Progenitor cell of endocrine pancreas (in vitro differentiated cells): ENCODE data around the gene ACACB. TPM values are rescaled to one million over a fixed set of nuclear protein-coding genes. Genes with fewer than 3 reads are reported as not detected.
A peak's percentile ranks its signal among the peaks of the same experiment; 100 is the strongest.

Source experiments
- DNase-seq: peaks from one replicate; pipeline ENCODE4 v3.0.0; 2021; ENCODE audit warnings: low spot score; ENCODE audit not compliant: unreplicated experiment
- H3K27ac Mint-ChIP-seq: 2 replicates; pipeline ENCODE4 v1.8.0; 2021; ENCODE audit warnings: mild to moderate bottlenecking, moderate library complexity, mixed read lengths
- H3K27me3 Mint-ChIP-seq: 2 replicates; pipeline ENCODE4 v1.8.0; 2021; ENCODE audit warnings: mixed read lengths
- H3K36me3 Mint-ChIP-seq: 2 replicates; pipeline ENCODE4 v1.8.0; 2022; ENCODE audit warnings: mixed read lengths; ENCODE audit not compliant: insufficient read depth
- H3K4me1 Mint-ChIP-seq: 2 replicates; pipeline ENCODE4 v1.8.0; 2021; ENCODE audit warnings: low read depth, mixed read lengths
- H3K4me3 Mint-ChIP-seq: 2 replicates; pipeline ENCODE4 v1.8.0; 2021; ENCODE audit warnings: low read depth, mild to moderate bottlenecking, moderate library complexity, mixed read lengths
- H3K9me3 Mint-ChIP-seq: 2 replicates; pipeline ENCODE4 v1.8.0; 2021; ENCODE audit warnings: low read depth, mixed read lengths
- CTCF ChIP-seq: fragments of 200-600 bp; sonication (generic); IDR thresholded peaks from one replicate; pipeline ENCODE4 v1.5.0; 2021; ENCODE audit warnings: antibody characterized with exemption, mild to moderate bottlenecking; ENCODE audit not compliant: unreplicated experiment
- total RNA-seq: library from RNA; stranded (reverse); gene quantifications from 2 replicates; pipeline ENCODE4 v1.2.1, GENCODE V29; 2021

ACACB gene
- total RNA-seq, 1 donor from 2014 or later: 47.3 TPM

- no peak for TF ChIP-seq CTCF
- H3K27ac Mint-ChIP-seq: peak overlapping the region; percentile 53
- H3K4me1 Mint-ChIP-seq: no peaks in the 10 kb centered on the region
These were observed 106.1 kb downstream of the ACACB start for GRCh38 chr12:109222496-109222895.

DNA sequence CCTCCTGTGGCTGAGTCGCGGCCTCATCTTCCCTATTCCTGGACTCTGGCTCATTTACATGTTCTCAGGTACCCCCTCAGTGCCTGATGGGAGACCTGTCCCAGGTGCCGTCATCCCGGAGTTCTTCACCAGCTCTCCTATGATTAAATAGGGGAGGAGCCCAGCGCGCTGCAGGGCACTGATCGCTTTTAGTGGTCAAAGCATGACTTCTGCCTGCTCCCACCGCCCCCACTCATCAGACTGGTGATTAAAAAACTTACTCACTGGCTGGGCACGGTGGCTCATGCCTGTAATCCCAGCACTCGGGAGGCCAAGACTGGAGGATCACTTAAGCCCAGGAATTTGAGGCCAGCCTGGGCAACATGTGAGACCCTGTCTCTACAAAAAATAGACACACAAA is 106.8 kb downstream of the ACACB start:
- peaks cover 9% of the 10 kb centered on the region for H3K36me3 Mint-ChIP-seq
- no peak for TF ChIP-seq CTCF
- no peaks in the 10 kb centered on the region for H3K27me3 Mint-ChIP-seq
- H3K27ac Mint-ChIP-seq: no peak overlapping the region
- H3K4me3 Mint-ChIP-seq: no peak overlapping the region
- no peaks in the 10 kb centered on the region for H3K9me3 Mint-ChIP-seq
- DNase-seq: no peak
- no peaks in the 10 kb centered on the region for H3K4me1 Mint-ChIP-seq

More at GRCh38 chr12:109222496-109222895, 106.1 kb downstream of the ACACB start:
- no peak for DNase-seq
- Mint-ChIP-seq H3K9me3 (no peaks in the 10 kb centered on the region), H3K4me3 (no peak overlapping the region), H3K36me3 (peaks cover 9% of the 10 kb centered on the region), H3K27me3 (no peaks in the 10 kb centered on the region)

DNA sequence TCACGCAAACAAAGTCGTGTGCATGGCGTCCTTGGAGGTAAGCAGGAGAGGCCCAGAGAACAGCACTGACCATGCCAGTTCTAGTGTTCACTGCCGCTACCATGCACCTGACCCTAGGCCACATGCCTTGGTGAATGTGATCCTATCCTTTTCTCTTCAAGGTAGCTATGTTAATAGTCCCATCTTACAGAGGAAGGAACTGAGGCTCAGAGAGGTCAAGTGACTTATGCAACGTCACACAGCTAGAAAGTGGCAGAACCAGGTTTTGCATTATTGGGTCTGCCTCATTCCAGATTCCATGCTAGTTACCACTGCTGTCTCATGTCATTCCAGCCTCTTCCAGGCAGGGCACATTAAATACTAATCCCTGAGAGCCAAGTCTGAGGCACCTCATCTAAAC is 107.5 kb downstream of the ACACB start:
- peaks cover 9% of the 10 kb centered on the region for H3K36me3 Mint-ChIP-seq
- no peaks in the 10 kb centered on the region for H3K4me1 Mint-ChIP-seq
- no peak for TF ChIP-seq CTCF
- H3K27me3 Mint-ChIP-seq: no peaks in the 10 kb centered on the region
- no peak overlapping the region for H3K4me3 Mint-ChIP-seq
- no peak for DNase-seq
- H3K27ac Mint-ChIP-seq: no peak overlapping the region
- H3K9me3 Mint-ChIP-seq: no peaks in the 10 kb centered on the region

GRCh38 chr12:109228664-109229063 is 112.3 kb downstream of the ACACB start:
- no peaks in the 10 kb centered on the region for H3K27me3 Mint-ChIP-seq
- H3K4me3 Mint-ChIP-seq: no peak overlapping the region

GRCh38 chr12:109230193-109230592 is 113.8 kb downstream of the ACACB start:
- no peak for TF ChIP-seq CTCF
- H3K9me3 Mint-ChIP-seq: no peaks in the 10 kb centered on the region
- DNase-seq: no peak
- H3K27ac Mint-ChIP-seq: no peak overlapping the region
- H3K36me3 Mint-ChIP-seq: peaks cover 4% of the 10 kb centered on the region
- H3K4me1 Mint-ChIP-seq: no peaks in the 10 kb centered on the region
- no peak overlapping the region for H3K4me3 Mint-ChIP-seq
- H3K27me3 Mint-ChIP-seq: no peaks in the 10 kb centered on the region

More at GRCh38 chr12:109228664-109229063, 112.3 kb downstream of the ACACB start:
- Mint-ChIP-seq H3K4me1 (no peaks in the 10 kb centered on the region), H3K36me3 (peaks cover 6% of the 10 kb centered on the region), H3K27ac (no peak overlapping the region), H3K9me3 (no peaks in the 10 kb centered on the region)
- DNase-seq: no peak
- no peak for TF ChIP-seq CTCF
